ENCODE results near the gene XXYLT1. TPM values are rescaled to one million over a fixed set of nuclear protein-coding genes. Genes with fewer than 3 reads are reported as not detected.

Gene XXYLT1
- total and polyA plus RNA-seq, 12 donors = 6.2 to 14.6 (median 9.3) TPM

DNA sequence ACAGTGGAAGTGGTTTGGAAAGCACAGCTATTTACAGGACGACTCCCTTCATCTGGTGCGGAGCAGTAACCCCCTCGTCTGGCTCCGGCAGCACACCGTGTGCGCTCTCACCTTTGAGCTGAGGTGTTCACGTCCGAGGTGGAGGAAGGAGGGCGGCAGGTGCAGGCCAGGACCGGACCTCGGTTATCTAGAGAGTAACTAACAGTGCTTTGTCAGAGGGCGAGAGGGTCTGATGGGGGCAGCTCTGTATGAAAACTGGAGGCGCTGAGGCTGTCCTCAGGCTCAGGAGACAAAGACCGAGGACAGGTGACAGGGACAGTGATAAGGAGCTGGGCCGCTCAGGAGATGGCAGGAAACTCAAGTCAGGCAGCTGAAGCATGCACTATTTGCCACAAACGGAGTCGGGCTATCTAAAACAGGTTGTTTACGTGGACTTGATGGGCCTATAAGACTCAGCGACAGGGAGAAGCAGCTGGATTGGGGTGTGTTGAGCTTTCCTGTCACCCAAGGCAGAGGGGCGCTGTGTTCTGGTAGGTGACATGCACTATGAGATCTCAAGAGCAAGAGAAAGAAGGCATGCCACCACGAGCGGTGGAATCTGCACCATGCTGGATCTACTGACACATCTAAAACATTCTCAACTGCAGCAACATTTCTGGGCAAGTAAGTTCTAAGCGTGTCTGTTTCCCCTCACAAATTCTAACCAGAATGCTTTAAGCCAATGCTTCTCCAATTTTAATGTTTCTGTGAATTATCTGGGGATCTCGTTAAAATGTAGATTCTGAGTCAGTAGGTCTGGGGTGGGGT, 155.2 kb downstream of the XXYLT1 start:
- intact Hi-C loops (cut with DNase I) = loop anchor here in 1 of 2 donors (10.0 kb wide), 1 partner anchor 139 kb away; no protein-coding TSS in a partner anchor
- H3K36me3 ChIP-seq (replicated peaks in 1 of 2) = no peaks in the 10 kb centered on the region
- no peaks in the 10 kb centered on the region for H3K27me3 ChIP-seq
- 87 to 91% (median 91%) methylated on average over 23 to 24 of the region's 24 CpGs for WGBS, 4 donors
- H3K4me3 ChIP-seq = no peak overlapping the region
- H3K27ac ChIP-seq = no peak overlapping the region
- no peak for TF ChIP-seq POLR2A (IDR thresholded peaks at IDR 0.05)
- TF ChIP-seq, protein P1, sequence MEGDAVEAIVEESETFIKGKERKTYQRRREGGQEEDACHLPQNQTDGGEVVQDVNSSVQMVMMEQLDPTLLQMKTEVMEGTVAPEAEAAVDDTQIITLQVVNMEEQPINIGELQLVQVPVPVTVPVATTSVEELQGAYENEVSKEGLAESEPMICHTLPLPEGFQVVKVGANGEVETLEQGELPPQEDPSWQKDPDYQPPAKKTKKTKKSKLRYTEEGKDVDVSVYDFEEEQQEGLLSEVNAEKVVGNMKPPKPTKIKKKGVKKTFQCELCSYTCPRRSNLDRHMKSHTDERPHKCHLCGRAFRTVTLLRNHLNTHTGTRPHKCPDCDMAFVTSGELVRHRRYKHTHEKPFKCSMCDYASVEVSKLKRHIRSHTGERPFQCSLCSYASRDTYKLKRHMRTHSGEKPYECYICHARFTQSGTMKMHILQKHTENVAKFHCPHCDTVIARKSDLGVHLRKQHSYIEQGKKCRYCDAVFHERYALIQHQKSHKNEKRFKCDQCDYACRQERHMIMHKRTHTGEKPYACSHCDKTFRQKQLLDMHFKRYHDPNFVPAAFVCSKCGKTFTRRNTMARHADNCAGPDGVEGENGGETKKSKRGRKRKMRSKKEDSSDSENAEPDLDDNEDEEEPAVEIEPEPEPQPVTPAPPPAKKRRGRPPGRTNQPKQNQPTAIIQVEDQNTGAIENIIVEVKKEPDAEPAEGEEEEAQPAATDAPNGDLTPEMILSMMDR (IDR thresholded peaks at IDR 0.05) = no peak
- no peaks in the 10 kb centered on the region for H3K9me3 ChIP-seq (replicated peaks in 1 of 3)
- H3K4me1 ChIP-seq (replicated peaks in 1 of 2) = peaks cover 0 to 3% of the 10 kb centered on the region in 2 donors
- no peak for DNase-seq

DNA sequence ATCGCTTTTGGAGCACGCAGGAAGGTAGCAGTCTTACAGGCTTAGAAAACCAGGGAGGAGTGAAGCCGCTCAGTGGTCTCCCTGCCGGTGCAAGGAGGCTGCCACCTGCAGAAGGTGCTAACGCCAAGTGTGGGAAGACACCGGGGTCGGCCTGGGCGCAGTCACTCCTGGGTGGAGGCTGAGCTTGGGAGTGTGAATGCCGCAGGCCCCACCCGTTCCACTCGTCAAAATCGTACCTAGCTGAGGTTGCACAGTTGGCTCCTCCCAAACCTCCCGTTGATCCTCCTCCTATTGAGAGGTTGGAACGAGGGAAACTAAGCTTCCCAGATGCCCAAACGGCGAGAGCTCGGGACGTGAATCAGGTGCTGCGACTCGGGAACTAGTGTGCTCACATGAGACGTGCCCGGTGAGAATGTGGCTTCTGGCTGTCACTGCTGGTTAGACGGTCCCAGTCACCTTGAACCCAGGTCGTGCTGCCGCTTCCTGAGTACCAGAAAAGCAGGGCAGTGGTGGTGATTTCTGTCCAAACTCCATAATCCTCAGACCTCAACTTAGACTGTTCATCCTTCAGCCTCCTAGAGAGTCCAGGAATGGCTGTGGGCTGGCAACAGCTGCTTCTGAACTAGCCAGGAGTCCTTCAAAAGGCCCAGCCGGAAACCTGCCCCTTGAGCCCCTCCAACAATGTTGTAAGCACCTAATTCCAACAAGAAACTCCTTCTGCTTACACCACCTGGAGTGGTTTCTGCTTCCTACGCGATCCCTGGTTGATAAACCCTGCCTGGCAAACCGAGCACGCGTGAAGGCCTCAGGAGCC, 156.0 kb downstream of the XXYLT1 start:
- Histone ChIP-seq H3K4me3 (no peak overlapping the region), H3K36me3 (replicated peaks in 1 of 2) (no peaks in the 10 kb centered on the region), H3K4me1 (replicated peaks in 1 of 2) (peaks cover 0 to under 1% of the 10 kb centered on the region in 2 donors), H3K9me3 (replicated peaks in 1 of 3) (no peaks in the 10 kb centered on the region), H3K27ac (no peak overlapping the region), H3K27me3 (no peaks in the 10 kb centered on the region)
- intact Hi-C loops (cut with DNase I) = loop anchor here in 1 of 2 donors (10.0 kb wide), 1 partner anchor 140 kb away; no protein-coding TSS in a partner anchor
- DNase-seq = no peak
- TF ChIP-seq POLR2A (IDR thresholded peaks at IDR 0.05) = no peak
- TF ChIP-seq, protein P1 (IDR thresholded peaks at IDR 0.05) = no peak
- 88 to 93% (median 92%) methylated on average over 17 to 31 of the region's 31 CpGs for WGBS, 4 donors

DNA sequence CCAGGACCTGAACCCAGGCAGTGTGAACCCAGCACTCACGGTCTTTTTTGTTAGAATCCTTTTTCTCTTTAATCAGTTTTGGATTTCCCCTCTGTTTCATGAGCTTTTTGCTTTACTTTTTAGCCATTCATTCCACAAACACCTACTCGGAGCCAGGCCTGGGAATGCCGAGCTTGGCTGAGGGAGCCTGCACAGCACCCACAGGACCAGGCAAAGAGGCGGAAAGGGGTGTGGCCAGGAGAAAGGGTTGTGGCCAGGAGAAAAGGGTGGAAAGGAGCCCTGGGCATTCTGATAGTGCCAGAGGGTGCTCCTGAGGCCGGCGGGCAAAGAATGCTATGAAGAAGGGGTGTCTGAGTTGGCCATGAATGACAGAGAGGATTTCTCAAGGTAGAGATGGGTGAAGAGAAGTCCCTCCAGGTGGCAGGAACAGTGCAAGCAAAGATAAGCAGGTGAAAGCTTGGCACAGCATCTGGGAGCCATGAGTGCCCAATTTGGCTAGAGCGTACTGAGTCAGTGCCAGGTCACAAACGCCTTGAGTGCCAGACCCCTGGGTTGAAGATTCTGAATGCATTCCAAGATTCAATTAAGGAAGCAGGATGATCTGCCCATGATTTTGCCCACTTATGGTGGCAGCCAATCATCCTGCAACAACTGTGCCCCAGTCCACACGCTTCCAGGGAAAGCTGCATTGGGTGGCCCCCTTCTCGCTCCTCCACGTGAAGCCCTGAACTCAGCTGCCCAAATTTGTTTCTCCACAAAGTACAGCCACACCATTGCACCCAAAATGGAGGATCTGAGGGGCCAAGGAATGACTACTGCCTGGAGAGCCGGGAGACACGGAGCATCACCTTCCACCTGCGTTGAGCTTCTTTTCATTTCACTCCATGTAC, 157.2 kb downstream of the XXYLT1 start:
- Histone ChIP-seq H3K27me3 (no peaks in the 10 kb centered on the region), H3K4me1 (replicated peaks in 1 of 2) (no peaks in the 10 kb centered on the region), H3K36me3 (replicated peaks in 1 of 2) (no peaks in the 10 kb centered on the region), H3K27ac (no peak overlapping the region), H3K9me3 (replicated peaks in 1 of 3) (no peaks in the 10 kb centered on the region), H3K4me3 (no peak overlapping the region)
- 90 to 94% (median 92%) methylated on average over 14 of the region's 14 CpGs for whole genome bisulfite sequencing, 4 donors
- TF ChIP-seq POLR2A (IDR thresholded peaks at IDR 0.05) = no peak
- TF ChIP-seq, protein P1 (IDR thresholded peaks at IDR 0.05) = no peak
- no peak for DNase-seq
- intact Hi-C loops (cut with DNase I) = loop anchor here in 1 of 2 donors (10.0 kb wide), 1 partner anchor 141 kb away; no protein-coding TSS in a partner anchor

Measured in adrenal gland (tissue), 12 donors.